ENCODE data around the gene FAM53A.
A peak's percentile ranks its signal among the peaks of the same experiment; 100 is the strongest.
"Not testable (repeated sequence)": the region's sequence is repeated elsewhere in the genome, so short reads cannot be mapped to it uniquely, and the experiment has no call there.

Gene FAM53A

GRCh38 chr4:1622238-1622637, 61.9 kb downstream of the FAM53A start:
- DNase-seq (ENCODE audit: low read depth) = no peak

- no peak for DNase-seq (ENCODE audit: low read depth)
Observed at GRCh38 chr4:1621526-1621925, 62.6 kb downstream of the FAM53A start.

- DNase-seq (ENCODE audit: low read depth) = no peak
Observed at GRCh38 chr4:1619151-1619672, 64.9 kb downstream of the FAM53A start.

GRCh38 chr4:1618438-1618837, 65.7 kb downstream of the FAM53A start:
- no peak for DNase-seq (ENCODE audit: low read depth)

GRCh38 chr4:1616557-1616930, 67.6 kb downstream of the FAM53A start:
- DNase-seq (ENCODE audit: low read depth) = no peak

- no peak for DNase-seq (ENCODE audit: low read depth)
Observed at GRCh38 chr4:1615786-1616556, 68.1 kb downstream of the FAM53A start.

- DNase-seq (ENCODE audit: low read depth) = no peak
Observed at GRCh38 chr4:1614854-1615595, 69.1 kb downstream of the FAM53A start.

- DNase-seq (ENCODE audit: low read depth) = no peak
Observed at GRCh38 chr4:1614502-1614853, 69.6 kb downstream of the FAM53A start.

- no peak for DNase-seq (ENCODE audit: low read depth)
Observed at GRCh38 chr4:1614049-1614448, 70.1 kb downstream of the FAM53A start.

- DNase-seq (ENCODE audit: low read depth) = no peak
Observed at GRCh38 chr4:1613099-1613495, 71.0 kb downstream of the FAM53A start.

GRCh38 chr4:1612278-1613098, 71.6 kb downstream of the FAM53A start:
- DNase-seq (ENCODE audit: low read depth) = no peak

GRCh38 chr4:1611501-1611870, 72.6 kb downstream of the FAM53A start:
- DNase-seq (ENCODE audit: low read depth) = no peak

- DNase-seq (ENCODE audit: low read depth) = no peak
Observed at GRCh38 chr4:1610791-1611500, 73.2 kb downstream of the FAM53A start.

GRCh38 chr4:1609901-1610790, 74.0 kb downstream of the FAM53A start:
- no peak for DNase-seq (ENCODE audit: low read depth)

- DNase-seq (ENCODE audit: low read depth) = no peak
Observed at GRCh38 chr4:1608821-1609500, 75.2 kb downstream of the FAM53A start.

- no peak for DNase-seq (ENCODE audit: low read depth)
Observed at GRCh38 chr4:1608196-1608820, 75.8 kb downstream of the FAM53A start.

- not testable (repeated sequence) for DNase-seq (ENCODE audit: low read depth)
Observed at GRCh38 chr4:1607436-1608195, 76.5 kb downstream of the FAM53A start.

- no peak for DNase-seq (ENCODE audit: low read depth)
Observed at GRCh38 chr4:1604706-1605205, 79.4 kb downstream of the FAM53A start.

- DNase-seq (ENCODE audit: low read depth) = peak; percentile 20
Observed at GRCh38 chr4:1604181-1604705, 79.9 kb downstream of the FAM53A start.
